ENCODE data around the gene CPAMD8. TPM values are rescaled to one million over a fixed set of nuclear protein-coding genes. Genes with fewer than 3 reads are reported as not detected.

The CPAMD8 gene
- total and polyA plus RNA-seq, 2 of the 8 experiments (the other 6 are each of a cell fraction or from before 2014, with no cell fraction given): 6.1 to 9.2 TPM

DNA sequence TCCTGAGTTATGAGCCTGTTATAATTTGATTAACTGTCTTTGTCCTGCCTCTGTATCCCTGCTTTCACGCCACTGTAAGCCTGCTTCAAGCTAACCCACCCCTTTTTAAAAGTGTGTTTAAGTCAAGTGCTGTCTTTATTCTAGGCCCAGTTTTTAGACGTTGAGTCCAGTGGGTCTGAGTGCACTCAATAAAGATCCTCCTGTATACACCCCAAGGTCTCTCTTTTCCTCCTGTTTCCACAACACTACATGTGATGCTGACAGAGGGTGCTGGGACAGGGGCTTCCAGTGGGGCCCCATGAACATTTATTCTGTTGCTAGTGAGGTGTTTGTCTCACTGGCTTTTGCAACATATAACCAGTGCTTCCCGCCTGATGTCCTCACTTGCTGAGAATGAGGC lies 144.5 kb downstream of the CPAMD8 start (continued):
- TF ChIP-seq, protein P1, sequence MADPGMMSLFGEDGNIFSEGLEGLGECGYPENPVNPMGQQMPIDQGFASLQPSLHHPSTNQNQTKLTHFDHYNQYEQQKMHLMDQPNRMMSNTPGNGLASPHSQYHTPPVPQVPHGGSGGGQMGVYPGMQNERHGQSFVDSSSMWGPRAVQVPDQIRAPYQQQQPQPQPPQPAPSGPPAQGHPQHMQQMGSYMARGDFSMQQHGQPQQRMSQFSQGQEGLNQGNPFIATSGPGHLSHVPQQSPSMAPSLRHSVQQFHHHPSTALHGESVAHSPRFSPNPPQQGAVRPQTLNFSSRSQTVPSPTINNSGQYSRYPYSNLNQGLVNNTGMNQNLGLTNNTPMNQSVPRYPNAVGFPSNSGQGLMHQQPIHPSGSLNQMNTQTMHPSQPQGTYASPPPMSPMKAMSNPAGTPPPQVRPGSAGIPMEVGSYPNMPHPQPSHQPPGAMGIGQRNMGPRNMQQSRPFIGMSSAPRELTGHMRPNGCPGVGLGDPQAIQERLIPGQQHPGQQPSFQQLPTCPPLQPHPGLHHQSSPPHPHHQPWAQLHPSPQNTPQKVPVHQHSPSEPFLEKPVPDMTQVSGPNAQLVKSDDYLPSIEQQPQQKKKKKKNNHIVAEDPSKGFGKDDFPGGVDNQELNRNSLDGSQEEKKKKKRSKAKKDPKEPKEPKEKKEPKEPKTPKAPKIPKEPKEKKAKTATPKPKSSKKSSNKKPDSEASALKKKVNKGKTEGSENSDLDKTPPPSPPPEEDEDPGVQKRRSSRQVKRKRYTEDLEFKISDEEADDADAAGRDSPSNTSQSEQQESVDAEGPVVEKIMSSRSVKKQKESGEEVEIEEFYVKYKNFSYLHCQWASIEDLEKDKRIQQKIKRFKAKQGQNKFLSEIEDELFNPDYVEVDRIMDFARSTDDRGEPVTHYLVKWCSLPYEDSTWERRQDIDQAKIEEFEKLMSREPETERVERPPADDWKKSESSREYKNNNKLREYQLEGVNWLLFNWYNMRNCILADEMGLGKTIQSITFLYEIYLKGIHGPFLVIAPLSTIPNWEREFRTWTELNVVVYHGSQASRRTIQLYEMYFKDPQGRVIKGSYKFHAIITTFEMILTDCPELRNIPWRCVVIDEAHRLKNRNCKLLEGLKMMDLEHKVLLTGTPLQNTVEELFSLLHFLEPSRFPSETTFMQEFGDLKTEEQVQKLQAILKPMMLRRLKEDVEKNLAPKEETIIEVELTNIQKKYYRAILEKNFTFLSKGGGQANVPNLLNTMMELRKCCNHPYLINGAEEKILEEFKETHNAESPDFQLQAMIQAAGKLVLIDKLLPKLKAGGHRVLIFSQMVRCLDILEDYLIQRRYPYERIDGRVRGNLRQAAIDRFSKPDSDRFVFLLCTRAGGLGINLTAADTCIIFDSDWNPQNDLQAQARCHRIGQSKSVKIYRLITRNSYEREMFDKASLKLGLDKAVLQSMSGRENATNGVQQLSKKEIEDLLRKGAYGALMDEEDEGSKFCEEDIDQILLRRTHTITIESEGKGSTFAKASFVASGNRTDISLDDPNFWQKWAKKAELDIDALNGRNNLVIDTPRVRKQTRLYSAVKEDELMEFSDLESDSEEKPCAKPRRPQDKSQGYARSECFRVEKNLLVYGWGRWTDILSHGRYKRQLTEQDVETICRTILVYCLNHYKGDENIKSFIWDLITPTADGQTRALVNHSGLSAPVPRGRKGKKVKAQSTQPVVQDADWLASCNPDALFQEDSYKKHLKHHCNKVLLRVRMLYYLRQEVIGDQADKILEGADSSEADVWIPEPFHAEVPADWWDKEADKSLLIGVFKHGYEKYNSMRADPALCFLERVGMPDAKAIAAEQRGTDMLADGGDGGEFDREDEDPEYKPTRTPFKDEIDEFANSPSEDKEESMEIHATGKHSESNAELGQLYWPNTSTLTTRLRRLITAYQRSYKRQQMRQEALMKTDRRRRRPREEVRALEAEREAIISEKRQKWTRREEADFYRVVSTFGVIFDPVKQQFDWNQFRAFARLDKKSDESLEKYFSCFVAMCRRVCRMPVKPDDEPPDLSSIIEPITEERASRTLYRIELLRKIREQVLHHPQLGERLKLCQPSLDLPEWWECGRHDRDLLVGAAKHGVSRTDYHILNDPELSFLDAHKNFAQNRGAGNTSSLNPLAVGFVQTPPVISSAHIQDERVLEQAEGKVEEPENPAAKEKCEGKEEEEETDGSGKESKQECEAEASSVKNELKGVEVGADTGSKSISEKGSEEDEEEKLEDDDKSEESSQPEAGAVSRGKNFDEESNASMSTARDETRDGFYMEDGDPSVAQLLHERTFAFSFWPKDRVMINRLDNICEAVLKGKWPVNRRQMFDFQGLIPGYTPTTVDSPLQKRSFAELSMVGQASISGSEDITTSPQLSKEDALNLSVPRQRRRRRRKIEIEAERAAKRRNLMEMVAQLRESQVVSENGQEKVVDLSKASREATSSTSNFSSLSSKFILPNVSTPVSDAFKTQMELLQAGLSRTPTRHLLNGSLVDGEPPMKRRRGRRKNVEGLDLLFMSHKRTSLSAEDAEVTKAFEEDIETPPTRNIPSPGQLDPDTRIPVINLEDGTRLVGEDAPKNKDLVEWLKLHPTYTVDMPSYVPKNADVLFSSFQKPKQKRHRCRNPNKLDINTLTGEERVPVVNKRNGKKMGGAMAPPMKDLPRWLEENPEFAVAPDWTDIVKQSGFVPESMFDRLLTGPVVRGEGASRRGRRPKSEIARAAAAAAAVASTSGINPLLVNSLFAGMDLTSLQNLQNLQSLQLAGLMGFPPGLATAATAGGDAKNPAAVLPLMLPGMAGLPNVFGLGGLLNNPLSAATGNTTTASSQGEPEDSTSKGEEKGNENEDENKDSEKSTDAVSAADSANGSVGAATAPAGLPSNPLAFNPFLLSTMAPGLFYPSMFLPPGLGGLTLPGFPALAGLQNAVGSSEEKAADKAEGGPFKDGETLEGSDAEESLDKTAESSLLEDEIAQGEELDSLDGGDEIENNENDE (IDR thresholded peaks at IDR 0.05; ENCODE audit: insufficient replicate concordance, low read length): no peak
- TF ChIP-seq YY1 (IDR thresholded peaks at IDR 0.05; ENCODE audit: low read depth, low read length) (no peak), BRCA1 (IDR thresholded peaks at IDR 0.05; ENCODE audit: low read depth, low read length) (no peak)

Measured in H1 (cell line).